GM11168 (cell line): Measurements from ENCODE around the gene OR1S1.
"Not testable (repeated sequence)": the region's sequence is repeated elsewhere in the genome, so short reads cannot be mapped to it uniquely, and the experiment has no call there.

ENCODE experiments used
- in situ Hi-C: fragments of 300-500 bp; cut with MboI; formaldehyde crosslinking; loops from one replicate; pipeline ENCODE4 v1.12.0; 2022; ENCODE audit warnings: low sequenced_read_pairs; ENCODE audit not compliant: unreplicated experiment

The OR1S1 gene

DNA sequence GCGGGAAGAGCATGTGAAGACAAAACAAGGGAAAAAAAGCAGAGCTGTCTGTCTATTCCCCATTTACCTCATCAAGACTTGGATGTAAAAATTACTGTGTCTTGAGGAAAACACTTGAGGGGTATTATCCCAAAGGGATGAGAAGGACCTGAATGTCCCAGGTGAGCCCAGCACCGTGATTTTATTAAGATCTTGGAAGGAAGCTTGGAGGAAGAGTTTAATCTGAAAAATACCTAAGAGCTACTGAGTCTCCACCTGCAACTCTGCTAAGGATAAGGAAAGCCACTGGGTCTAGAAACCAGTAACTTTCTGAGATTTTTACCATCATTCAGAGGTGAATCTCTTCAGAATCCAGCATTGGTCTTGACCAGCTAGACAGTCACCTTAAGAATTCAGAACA, at the start of gene OR1S1:
Gene OR1S1 (plus strand): TSS at position 301 of the 400 bp plus-strand sequence.
- in situ Hi-C loops: not testable (repeated sequence)

DNA sequence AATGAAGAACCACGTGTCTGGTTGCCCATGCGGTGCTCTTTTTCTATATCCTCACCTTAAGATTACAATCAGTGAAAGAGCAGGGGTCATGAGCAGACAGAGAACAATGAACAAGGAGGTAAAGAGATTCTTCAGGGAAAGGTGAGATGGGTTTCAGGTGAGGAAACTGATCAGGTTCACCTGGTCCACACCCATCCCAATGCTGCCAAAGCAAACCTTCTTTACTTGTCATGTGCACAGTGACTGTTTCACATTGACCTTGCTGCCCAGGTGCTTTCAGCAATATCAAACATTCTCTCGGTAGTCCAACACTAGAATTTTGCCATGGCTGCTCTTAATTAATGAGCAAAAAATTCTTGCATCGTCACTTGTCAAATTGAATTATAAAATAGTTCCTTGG, 48.1 kb upstream of the OR1S1 start:
- in situ Hi-C loops: no loop called here

DNA sequence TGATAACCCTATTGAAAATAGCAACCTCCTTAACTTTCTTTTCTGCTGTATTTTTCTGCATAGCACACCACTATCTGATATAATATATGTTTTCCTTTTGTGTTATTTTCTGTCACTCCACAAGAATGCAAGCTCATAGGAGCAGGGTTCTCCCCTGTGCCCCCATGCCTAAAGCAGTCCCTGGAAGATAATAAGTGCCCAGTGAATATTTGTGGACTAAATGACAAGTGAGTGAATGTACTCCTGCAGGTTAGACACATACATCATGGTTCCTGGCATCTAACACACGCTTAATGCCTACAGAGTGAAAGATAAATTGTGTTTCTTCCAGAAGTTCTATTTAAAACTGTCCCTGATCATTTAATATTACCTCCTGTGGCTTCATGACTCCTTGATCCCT, 47.5 kb upstream of the OR1S1 start:
- in situ Hi-C loops: no loop called here

DNA sequence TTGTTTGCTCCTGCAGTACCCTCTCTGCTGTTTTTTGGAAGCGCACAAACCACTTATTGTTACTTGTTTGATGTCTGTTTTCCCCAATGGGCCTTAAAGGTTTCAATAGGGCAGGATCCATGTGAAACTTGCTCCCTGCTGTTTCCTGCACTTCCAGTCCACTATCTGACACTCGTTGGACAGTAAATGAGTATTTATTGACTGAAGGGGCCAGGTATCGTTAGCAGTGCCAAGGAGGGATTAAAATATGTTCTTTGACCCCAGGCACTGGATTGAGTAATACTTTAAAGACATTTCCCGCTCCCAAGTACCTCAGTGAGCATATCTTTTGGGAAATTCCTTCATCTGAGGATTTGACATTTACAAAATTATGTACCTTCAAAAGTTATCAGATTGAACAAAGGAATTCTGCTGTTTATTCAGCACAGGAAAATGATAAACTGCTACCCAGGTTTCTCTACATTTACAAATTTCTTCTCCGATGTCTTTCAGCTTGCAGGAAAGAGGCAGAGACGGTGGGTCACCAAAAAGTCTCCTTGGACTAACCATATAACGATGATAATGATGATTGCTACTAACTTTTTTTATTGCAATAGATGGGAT, 46.9 kb upstream of the OR1S1 start:
- in situ Hi-C loops: no loop called here

DNA sequence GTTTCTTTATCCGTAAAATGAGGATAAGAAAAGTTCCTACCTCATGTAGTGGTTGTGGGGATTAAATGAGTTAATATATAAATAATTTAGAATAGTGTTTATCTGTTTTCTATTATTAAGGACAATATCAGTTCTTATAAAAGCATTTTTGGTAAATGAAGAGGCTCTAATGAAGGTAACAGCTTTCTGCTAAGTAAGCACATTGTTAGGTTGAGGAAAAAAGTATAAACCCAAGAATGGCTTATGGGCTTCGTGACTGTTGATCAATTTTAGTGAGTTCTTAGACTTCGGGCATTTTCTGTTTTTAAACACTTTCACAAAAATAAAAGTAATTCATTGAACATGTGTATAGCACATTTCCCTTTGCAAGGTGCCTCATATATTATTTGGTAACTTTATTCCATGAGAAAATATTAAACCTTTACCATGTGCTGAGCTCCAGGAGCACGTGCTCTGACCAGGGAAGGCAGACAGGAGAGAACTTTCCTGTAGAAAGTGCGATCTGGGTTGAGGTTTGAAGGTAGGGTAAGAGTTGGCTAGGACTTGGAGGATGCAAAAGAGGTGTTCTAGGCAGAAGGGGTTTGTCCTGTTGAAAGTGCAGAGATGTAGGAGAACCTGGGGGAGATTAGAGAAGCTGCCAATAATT, 35.0 kb upstream of the OR1S1 start:
- in situ Hi-C loops: no loop called here

DNA sequence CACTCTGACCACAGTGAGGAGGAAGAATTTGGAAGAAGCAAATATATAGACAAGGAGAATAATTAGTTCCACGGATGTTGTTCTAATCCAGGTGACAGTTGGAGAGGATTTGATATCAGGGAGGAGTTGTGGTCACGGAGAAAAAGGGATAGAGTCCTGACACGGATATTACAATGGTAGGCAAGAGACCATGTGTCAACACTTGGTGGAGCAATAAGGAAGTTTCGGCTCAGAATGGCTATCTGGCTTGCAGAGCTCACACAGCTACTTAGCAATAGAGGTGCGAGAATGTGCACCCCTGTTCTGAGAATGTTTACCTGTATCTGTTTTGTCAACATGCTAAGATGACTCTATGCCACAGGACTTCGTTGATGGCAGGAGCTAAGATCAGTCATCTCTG, 34.1 kb upstream of the OR1S1 start:
- in situ Hi-C loops: no loop called here

DNA sequence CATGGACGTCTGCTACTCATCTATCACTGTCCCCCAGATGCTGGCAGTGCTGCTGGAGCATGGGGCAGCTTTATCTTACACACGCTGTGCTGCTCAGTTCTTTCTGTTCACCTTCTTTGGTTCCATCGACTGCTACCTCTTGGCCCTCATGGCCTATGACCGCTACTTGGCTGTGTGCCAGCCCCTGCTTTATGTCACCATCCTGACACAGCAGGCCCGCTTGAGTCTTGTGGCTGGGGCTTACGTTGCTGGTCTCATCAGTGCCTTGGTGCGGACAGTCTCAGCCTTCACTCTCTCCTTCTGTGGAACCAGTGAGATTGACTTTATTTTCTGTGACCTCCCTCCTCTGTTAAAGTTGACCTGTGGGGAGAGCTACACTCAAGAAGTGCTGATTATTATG, 32.9 kb upstream of the OR1S1 start:
- in situ Hi-C loops: no loop called here

DNA sequence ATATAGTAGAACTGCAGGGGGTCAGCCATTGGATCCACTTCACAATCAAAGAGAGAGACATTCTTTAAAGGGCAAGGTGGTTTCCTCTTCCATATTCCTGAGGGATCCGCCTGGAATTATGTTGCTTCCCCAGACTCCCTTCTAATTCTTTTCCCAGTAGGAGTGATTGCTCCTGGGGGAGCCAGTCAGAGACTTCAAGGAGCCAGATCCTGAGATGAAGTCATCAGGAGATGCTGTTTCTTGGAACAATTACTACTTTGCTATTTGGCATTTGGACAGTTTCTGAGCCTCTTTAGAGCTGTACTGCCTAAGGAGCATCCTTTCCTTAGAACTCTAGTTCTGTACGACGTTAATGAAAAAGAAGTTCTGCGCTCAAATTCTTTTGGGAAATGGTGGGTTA, 25.6 kb upstream of the OR1S1 start:
- in situ Hi-C loops: no loop called here

DNA sequence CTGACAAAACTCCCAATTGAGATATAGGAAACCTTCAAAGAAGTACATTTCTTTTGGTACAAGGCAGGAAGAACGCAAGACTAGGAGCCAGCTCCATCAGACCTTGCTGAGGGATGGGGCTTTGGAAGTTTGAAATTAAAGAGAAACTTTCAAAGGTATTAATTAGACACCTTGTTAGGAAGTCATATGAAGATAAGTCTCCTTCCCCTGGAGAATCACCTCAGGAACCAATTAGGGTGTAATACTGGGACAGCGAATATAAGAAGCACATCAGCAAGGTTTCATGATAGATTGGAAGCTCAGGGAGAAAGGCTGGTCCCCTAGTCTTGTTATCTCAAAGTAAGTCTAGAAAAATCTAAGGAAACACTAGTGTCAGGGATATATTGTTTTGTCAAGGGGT, 23.8 kb upstream of the OR1S1 start, which contains the start of gene OR9Q2:
Gene OR9Q2 (plus strand): TSS at position 301 of the 400 bp plus-strand sequence. CDS start 1,421 bp downstream, outside the sequence.
- in situ Hi-C loops: no loop called here

DNA sequence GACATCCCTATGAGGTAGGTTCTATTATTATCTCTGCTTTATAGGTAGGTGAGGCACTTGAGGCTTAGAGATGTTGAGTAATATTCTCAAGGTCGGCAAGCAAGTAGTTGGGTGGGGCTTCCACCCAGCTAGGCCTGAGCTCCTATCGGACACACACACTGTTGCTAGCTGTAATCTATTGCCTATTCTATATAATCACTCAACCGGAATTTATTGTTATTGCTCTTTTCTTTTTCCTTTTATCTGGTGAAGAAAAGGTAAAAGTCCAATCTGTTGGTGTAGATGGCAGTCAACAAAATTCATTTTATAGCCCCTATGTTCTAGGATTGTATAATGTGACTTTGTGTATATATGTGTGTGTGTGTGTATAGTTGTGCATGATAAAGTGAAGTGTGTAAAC, 20.3 kb upstream of the OR1S1 start:
- in situ Hi-C loops: no loop called here

DNA sequence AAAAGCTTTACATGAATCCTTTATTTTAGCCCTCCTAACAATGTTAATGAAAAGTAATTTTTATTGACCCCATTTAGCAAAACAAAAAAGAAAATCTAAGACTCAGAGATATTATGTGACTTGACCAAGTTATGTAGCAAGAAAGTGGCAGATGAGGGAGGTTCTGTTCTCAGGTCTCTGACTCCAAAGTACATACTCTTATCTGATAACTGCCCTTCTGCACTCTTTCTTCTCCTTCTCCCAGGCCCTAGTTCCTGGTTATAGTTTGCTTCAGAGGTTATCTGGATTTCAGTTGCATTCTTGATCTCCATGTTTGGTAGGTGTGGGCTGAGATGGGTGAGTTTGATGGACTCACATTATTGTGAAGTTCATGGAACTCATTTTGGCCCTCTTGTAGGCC, 19.1 kb upstream of the OR1S1 start:
- in situ Hi-C loops: no loop called here

DNA sequence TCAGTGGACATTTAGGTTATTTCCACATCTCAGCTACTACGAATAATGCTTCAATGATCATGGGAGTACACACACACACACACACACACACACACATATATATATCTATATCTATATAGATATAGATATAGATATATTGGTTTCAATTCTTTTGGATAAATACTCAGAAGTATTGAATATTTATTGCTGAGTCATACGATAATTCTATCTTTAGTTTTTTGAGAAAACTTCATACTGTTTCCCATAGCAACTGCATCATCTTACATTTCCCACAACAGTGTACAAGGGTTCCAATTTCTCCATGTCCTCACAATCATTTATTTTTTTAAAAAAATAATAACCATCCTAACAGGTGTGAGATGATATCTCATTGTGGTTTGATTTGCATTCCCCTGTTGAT, 16.6 kb upstream of the OR1S1 start:
- in situ Hi-C loops: no loop called here

DNA sequence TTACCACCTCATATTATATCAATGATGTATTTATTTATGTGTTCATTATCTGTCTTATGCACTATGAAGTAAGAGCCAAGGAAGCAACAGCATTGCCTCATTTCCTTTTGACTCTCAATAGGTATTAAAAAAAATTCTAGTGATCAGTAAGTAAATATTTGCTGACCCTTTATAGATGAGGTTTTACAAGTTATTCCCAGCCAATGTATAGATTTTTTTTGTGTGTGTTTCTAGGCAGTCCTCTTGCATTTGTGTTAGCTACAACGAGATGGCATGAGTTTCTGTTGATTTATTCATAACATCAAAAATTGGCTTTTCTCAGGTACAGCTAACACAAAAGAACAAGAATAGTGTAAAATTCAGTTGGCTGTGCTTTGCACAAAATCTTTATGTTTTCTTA, 13.2 kb upstream of the OR1S1 start:
- in situ Hi-C loops: no loop called here

DNA sequence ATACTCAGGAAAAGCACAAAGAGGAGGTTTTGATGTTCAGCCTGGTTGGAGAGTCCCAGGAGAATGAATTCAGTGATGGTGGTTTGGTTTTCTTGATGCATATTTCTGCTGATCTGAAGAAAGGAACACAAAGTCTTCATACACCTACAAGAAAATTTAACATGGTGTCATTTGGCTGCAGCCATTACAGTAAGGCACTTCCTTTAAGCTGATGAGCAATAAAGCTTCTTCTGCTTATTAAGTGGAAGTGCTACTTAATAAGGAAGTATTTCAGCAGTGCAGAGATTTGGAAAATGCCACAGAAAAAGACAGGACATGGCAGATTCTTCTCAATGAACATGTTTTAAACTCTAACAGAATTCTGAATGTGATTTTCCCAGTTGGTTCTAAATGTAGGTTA, 8.5 kb upstream of the OR1S1 start, which contains the start of gene OR1S2:
Gene OR1S2 (minus strand): TSS at position 101 of the 400 bp plus-strand sequence. CDS start 0 bp downstream, at position 101.
- in situ Hi-C loops: no loop called here

DNA sequence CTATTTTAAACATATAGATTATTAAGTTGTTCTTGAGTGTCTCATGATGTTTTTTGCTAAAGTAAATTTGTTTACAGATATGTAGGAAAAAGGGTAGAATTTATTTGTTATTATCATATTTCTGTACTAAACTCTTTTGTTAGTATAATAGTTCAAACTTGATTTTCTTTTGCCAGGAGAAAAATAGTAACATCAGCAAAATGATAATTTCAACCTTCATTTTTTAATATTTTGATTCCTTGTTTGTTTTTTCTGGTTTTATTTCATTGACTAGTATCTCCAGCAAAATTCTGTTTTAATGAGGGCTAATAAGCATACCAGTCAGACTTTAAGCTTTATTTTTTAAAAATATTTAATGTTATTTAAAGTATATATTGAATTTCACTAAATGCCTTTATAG, 4.0 kb downstream of the OR1S1 start:
- in situ Hi-C loops: no loop called here

DNA sequence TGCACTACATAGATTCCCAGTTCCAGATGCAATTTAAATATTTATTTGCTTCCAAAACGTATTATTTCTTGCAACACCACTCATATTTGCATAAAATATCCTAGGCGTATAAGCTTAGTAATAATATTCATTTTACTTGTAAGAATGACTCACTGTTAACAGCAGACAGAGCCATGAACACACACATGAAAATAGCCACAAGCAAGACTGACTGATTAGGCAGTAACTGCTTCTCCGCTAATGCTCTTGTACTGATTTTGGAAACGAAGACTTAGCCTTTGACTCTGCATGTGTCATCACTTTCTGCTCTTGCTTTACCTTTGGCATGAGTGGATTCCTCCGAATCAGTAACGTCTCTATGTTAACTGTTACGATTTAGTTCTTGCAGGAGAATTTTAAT, 10.2 kb downstream of the OR1S1 start:
- in situ Hi-C loops: no loop called here

DNA sequence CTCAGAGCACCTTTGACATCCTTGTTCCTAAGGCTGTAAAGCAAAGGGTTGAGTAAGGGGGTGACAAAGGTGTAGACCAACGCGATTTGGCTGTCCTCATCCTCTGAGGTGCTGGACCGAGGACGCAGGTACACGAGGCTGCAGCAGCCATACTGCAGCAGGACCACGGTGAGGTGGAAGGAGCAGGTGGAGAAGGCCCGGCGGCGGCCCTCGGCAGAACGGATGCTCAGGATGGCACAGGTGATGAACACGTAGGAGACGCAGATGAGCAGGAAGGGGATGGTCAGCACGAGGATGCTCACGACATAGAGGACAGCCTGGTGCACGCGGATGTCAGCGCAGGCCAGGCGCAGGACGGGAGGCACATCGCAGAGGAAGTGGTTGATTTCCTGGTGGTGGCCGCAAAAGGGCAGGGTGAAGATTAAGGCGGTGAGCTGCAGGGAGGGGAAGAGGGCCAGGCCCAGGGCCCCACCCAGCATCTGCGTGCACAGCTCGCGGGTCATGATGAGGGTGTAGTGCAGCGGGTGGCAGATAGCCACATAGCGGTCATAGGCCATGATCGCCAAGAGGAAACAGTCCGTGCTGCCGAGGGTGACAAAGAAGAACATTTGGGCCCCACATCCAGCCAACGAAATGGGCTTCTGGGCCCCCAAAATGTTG, 15.6 kb downstream of the OR1S1 start:
- in situ Hi-C loops: no loop called here

DNA sequence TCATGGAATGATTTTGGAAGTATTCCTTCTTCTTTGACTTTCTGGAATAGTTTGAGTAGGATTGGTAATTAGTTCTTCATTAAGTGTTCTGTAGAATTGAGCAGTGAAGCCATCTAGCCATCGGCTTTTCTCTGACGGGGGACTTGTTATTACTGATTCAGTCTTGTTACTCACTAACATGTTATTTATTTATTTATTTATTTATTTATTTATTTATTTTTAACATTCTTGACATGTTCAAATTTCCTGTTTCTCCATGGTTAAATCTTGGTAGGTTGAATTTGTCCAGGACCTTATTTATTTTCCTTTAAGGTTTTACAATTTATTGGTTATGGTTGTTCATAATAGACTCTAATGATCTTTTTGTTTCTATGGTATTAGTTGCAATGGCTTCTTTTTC, 31.4 kb downstream of the OR1S1 start:
- in situ Hi-C loops: no loop called here

DNA sequence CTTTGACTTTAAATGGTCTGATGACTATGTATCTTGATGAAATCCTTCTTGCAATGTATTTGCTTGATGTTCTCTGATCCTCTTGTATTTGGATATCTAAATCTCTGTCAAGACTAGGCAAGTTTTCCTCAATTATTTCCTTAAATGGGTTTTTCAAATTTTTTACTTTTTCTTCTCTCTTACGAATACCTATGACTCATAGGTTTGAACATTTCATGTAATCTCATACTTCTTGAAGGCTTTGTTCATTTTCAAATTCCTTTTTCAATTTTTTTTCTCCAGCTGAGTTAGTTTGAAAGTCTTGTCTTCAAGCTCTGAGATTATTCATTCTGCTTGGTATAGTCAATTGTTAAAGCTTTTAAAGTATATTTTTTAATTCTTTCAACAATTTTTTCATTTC, 42.4 kb downstream of the OR1S1 start:
- in situ Hi-C loops: no loop called here

DNA sequence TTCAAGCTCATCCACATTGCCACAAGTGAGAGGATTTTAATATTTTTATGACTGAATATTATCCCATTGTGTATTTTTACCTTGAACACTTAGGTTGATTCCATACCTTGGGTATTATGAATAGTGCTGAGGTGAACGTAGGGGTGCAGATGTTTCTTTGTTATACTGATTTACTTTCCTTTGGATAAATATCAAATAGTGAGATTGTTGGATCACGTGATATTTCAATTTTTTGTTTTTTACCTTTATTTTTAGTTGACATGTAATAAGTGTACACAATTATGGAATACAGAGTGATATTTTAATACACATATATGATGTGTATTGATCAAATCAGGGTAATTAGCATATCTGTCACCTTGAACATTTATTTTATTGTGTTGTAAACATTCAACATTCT, 47.5 kb downstream of the OR1S1 start:
- in situ Hi-C loops: no loop called here
